Thyroid gland (tissue), 4 donors: ENCODE results near the gene LRRFIP1. TPM values are rescaled to one million over a fixed set of nuclear protein-coding genes. Genes with fewer than 3 reads are reported as not detected.
"Not testable (repeated sequence)": the region's sequence is repeated elsewhere in the genome, so short reads cannot be mapped to it uniquely, and the experiment has no call there.

Experiments
- DNase-seq, 2 donors: peaks; one replicate each; pipeline ENCODE4 v3.0.0-alpha.2; 2019
- H3K27ac ChIP-seq, 3 donors: fragments of 200-600 bp; sonication (generic); 1 replicate in 2 of 3; 2 replicates in 1 of 3; pipeline ENCODE4 v1.5.1; 2016 to 2019; ENCODE audit warnings: mild to moderate bottlenecking in 1 of 3, moderate library complexity in 1 of 3
- H3K27me3 ChIP-seq: fragments of 200-600 bp; sonication (generic); one replicate; pipeline ENCODE4 v1.5.1; 2019
- H3K36me3 ChIP-seq, 2 donors: fragments of 200-600 bp; sonication (generic); one replicate each; pipeline ENCODE4 v1.5.1; 2016 to 2019
- H3K4me1 ChIP-seq, 2 donors: fragments of 200-600 bp; sonication (generic); one replicate each; pipeline ENCODE4 v1.5.1; 2017 to 2019
- H3K4me3 ChIP-seq, 3 donors: fragments of 200-600 bp; sonication (generic); replicated peaks in 1 of 3; 1 replicate in 2 of 3; 2 replicates in 1 of 3; pipeline ENCODE4 v1.5.1; 2016; ENCODE audit warnings: mild to moderate bottlenecking in 1 of 3
- H3K9me3 ChIP-seq: fragments of 200-600 bp; sonication (generic); one replicate; pipeline ENCODE4 v1.5.1; 2017
- POLR2A ChIP-seq, 2 donors: fragments of 450-650 bp; IDR thresholded peaks; one replicate each; pipeline ENCODE4 v1.6.1; 2017; ENCODE audit warnings: antibody characterized with exemption in 2 of 2, mild to moderate bottlenecking in 2 of 2, moderate library complexity in 1 of 2
- WGBS, 2 donors: methylation state at CpG; one replicate each; pipeline ENCODE4 v1.1.5; 2017; 5-methylcytosine and 5-hydroxymethylcytosine counted together
- intact Hi-C: fragments of 100-400 bp; cut with DNase I; formaldehyde crosslinking; loops from one replicate; pipeline ENCODE4 v1.15.1; 2023
- total RNA-seq, 4 donors: library from RNA; depleted of rRNA; stranded (reverse); fragments of >200 nt; gene quantifications; one replicate each; pipeline ENCODE4 v1.2.3, GENCODE V29; 2016
- TF ChIP-seq, protein P1 (sequence below), 6 experiments: fragments of 200-600 bp in 3 of 6; fragments of 450-650 bp in 3 of 6; sonication (generic) in 3 of 6; IDR thresholded peaks; one replicate each; pipeline ENCODE4 v1.5.1; 2016 to 2019; ENCODE audit warnings: antibody characterized with exemption in 6 of 6, mild to moderate bottlenecking in 2 of 6, inconsistent platforms in 1 of 6, moderate library complexity in 1 of 6

The LRRFIP1 gene
- total RNA-seq, 4 donors from 2014 or later = 76.1 to 113 (median 96.6) TPM

DNA sequence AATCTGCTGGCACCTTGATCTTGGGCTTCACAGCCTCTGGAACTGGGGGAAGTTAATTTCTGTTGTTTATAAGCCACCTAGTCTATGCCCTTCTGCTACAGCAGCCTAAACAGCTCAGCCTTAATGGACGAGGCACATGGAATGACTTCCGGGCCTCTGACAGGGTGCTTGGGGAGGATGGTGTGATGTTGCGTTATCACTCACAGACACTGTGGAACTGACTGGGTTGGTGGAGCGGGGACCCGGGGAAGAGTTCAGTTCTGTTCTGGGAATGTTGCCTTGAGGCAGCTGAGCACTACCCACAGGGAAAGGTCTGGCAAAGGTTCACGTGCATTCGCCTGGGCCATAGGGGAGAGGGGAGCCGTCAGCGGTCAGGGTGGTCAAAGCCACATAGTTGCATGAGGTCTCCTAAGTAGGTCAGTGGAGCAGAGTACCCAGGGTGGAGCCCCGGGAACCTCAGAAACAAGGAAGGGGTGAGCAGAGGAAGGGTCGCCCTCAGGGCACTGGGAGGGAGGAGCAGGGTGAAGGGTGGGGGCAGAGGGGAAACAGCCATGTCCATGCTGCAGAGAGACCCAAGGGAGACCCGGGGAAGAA is 36.2 kb downstream of the LRRFIP1 start:
- TF ChIP-seq, protein P1, sequence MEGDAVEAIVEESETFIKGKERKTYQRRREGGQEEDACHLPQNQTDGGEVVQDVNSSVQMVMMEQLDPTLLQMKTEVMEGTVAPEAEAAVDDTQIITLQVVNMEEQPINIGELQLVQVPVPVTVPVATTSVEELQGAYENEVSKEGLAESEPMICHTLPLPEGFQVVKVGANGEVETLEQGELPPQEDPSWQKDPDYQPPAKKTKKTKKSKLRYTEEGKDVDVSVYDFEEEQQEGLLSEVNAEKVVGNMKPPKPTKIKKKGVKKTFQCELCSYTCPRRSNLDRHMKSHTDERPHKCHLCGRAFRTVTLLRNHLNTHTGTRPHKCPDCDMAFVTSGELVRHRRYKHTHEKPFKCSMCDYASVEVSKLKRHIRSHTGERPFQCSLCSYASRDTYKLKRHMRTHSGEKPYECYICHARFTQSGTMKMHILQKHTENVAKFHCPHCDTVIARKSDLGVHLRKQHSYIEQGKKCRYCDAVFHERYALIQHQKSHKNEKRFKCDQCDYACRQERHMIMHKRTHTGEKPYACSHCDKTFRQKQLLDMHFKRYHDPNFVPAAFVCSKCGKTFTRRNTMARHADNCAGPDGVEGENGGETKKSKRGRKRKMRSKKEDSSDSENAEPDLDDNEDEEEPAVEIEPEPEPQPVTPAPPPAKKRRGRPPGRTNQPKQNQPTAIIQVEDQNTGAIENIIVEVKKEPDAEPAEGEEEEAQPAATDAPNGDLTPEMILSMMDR (IDR thresholded peaks at IDR 0.05) = no peak
- no peak for TF ChIP-seq POLR2A (IDR thresholded peaks at IDR 0.05)
- Histone ChIP-seq H3K36me3 (no peaks in the 10 kb centered on the region), H3K9me3 (no peaks in the 10 kb centered on the region), H3K27me3 (no peaks in the 10 kb centered on the region), H3K4me1 (peaks cover 18 to 31% of the 10 kb centered on the region in 2 donors), H3K27ac (peak overlapping the region in 2 of 3 donors; percentile 24 to 53), H3K4me3 (no peak overlapping the region)
- intact Hi-C loops = loop anchor here (10.0 kb wide), 1 partner anchor 79 kb away; no protein-coding TSS in a partner anchor
- no peak for DNase-seq
- WGBS, 2 donors = 85 to 89% methylated on average over 12 of the region's 12 CpGs

DNA sequence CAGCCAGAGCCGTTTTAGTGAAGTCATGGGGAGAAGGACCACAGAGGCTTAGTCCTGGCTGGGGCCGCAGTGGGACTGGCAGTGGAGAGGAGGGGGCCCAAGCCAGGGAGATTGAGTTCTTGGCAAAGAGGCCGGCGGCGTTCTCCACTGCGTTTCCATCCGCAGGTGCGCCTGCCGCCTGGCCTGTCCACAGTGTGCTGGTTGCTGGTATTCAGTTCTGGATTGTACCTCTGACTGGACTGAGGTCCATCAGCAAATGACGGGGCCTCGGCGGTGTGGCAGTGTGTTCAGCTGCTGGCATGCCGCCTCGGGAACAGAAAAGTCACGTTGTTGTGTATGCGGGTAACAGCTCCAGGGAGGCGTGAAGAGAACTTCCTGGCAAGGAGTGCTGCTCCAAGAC is 36.8 kb downstream of the LRRFIP1 start:
- H3K9me3 ChIP-seq = no peaks in the 10 kb centered on the region
- H3K27ac ChIP-seq = no peak overlapping the region
- peaks cover 18 to 33% of the 10 kb centered on the region in 2 donors for H3K4me1 ChIP-seq
- no peaks in the 10 kb centered on the region for H3K36me3 ChIP-seq
- WGBS, 2 donors = 85 to 88% methylated on average over 16 to 17 of the region's 17 CpGs
- no peak for TF ChIP-seq POLR2A (IDR thresholded peaks at IDR 0.05)
- TF ChIP-seq, protein P1 (IDR thresholded peaks at IDR 0.05) = no peak
- peak; percentile 49 for DNase-seq
- intact Hi-C loops = loop anchor here (10.0 kb wide), 1 partner anchor 79 kb away; no protein-coding TSS in a partner anchor
- no peak overlapping the region for H3K4me3 ChIP-seq
- H3K27me3 ChIP-seq = no peaks in the 10 kb centered on the region

GRCh38 chr2:237665713-237666143 is 38.3 kb downstream of the LRRFIP1 start:
- no peak overlapping the region for H3K27ac ChIP-seq
- intact Hi-C loops = loop anchor here (10.0 kb wide), 1 partner anchor 81 kb away; no protein-coding TSS in a partner anchor
- no peaks in the 10 kb centered on the region for H3K9me3 ChIP-seq
- DNase-seq = peak; percentile 69 to 72
- no peak for TF ChIP-seq POLR2A (IDR thresholded peaks at IDR 0.05)
- TF ChIP-seq, protein P1 (IDR thresholded peaks at IDR 0.05) = peak in 4 of 6 experiments; percentile 15 to 48 (median 32)
- peaks cover 24 to 44% of the 10 kb centered on the region in 2 donors for H3K4me1 ChIP-seq
- WGBS, 2 donors = 38 to 69% methylated on average over 7 of the region's 7 CpGs
- no peak overlapping the region for H3K4me3 ChIP-seq
- no peaks in the 10 kb centered on the region for H3K36me3 ChIP-seq
- H3K27me3 ChIP-seq = no peaks in the 10 kb centered on the region

DNA sequence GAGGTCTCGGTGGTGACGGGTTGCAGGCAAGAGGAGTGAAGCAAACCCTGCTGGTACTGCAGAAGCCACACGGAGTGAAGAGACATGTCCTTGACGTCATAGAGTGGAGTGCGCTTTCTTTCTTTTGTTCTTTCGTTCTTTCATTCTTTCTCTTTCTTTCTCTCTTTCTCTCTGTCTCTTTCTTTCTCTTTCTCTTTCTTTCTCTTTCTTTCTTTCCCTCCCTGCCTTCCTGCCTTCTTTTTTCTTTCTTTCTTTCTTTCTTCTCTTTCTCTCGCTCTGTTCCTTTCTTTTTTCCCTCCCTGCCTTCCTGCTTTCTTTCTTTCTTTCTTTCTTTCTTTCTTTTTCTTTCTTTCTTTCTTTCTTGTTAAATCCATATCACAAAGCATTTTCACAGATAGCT is 39.2 kb downstream of the LRRFIP1 start:
- H3K36me3 ChIP-seq = no peaks in the 10 kb centered on the region
- WGBS, 2 donors = 82 to 93% methylated on average over 7 of the region's 7 CpGs
- intact Hi-C loops = loop anchor here (10.0 kb wide), 1 partner anchor 82 kb away; no protein-coding TSS in a partner anchor
- H3K4me1 ChIP-seq = peaks cover 24 to 44% of the 10 kb centered on the region in 2 donors
- H3K27ac ChIP-seq = no peak overlapping the region
- no peak overlapping the region for H3K4me3 ChIP-seq
- DNase-seq = no peak
- H3K27me3 ChIP-seq = no peaks in the 10 kb centered on the region
- no peak for TF ChIP-seq POLR2A (IDR thresholded peaks at IDR 0.05)
- TF ChIP-seq, protein P1 (IDR thresholded peaks at IDR 0.05) = no peak
- no peaks in the 10 kb centered on the region for H3K9me3 ChIP-seq

- H3K9me3 ChIP-seq, H3K27ac ChIP-seq, DNase-seq, H3K27me3 ChIP-seq, H3K36me3 ChIP-seq, H3K4me3 ChIP-seq: not testable (repeated sequence)
- intact Hi-C loops = loop anchor here (10.0 kb wide), 1 partner anchor 82 kb away; no protein-coding TSS in a partner anchor
- peaks cover 24 to 43% of the 10 kb centered on the region in 2 donors for H3K4me1 ChIP-seq
- WGBS, 2 donors = 96% methylated on average over 6 of the region's 6 CpGs
Observed at GRCh38 chr2:237667050-237667576, 39.7 kb downstream of the LRRFIP1 start.
